ENCODE results near the gene STX4.

DNA sequence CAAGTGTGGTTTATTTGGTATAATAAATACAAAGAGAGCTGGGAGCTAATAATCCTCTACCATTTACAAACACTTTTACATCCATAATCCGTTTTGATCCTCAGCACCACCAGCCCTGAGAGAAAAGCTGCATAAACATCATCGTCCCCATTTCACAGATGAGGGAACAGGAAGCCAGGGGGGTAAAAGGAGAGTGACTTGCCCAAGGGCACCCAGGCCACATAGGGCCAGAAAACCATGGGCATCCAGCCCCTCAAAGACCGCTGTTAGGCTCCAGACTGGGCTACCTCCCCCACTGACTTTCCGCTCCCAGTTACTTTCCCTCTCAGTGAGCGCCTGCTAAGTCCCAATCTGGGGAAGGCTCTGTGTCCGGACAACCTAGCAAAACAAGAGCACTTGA, 29.6 kb upstream of the STX4 start:
- TF ChIP-seq, protein P1, sequence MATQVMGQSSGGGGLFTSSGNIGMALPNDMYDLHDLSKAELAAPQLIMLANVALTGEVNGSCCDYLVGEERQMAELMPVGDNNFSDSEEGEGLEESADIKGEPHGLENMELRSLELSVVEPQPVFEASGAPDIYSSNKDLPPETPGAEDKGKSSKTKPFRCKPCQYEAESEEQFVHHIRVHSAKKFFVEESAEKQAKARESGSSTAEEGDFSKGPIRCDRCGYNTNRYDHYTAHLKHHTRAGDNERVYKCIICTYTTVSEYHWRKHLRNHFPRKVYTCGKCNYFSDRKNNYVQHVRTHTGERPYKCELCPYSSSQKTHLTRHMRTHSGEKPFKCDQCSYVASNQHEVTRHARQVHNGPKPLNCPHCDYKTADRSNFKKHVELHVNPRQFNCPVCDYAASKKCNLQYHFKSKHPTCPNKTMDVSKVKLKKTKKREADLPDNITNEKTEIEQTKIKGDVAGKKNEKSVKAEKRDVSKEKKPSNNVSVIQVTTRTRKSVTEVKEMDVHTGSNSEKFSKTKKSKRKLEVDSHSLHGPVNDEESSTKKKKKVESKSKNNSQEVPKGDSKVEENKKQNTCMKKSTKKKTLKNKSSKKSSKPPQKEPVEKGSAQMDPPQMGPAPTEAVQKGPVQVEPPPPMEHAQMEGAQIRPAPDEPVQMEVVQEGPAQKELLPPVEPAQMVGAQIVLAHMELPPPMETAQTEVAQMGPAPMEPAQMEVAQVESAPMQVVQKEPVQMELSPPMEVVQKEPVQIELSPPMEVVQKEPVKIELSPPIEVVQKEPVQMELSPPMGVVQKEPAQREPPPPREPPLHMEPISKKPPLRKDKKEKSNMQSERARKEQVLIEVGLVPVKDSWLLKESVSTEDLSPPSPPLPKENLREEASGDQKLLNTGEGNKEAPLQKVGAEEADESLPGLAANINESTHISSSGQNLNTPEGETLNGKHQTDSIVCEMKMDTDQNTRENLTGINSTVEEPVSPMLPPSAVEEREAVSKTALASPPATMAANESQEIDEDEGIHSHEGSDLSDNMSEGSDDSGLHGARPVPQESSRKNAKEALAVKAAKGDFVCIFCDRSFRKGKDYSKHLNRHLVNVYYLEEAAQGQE (IDR thresholded peaks at IDR 0.05), result no peak
- TF ChIP-seq CTCF (IDR thresholded peaks at IDR 0.05), result no peak
- no peak for TF ChIP-seq ESRRA (IDR thresholded peaks at IDR 0.05; ENCODE audit: borderline replicate concordance, low read length)
- no peak for TF ChIP-seq CBX8 (IDR thresholded peaks at IDR 0.05)
- no peak for TF ChIP-seq EP300 (IDR thresholded peaks at IDR 0.05)
- no peak for TF ChIP-seq MAFK (IDR thresholded peaks at IDR 0.05; ENCODE audit: partially characterized antibody)
- TF ChIP-seq POLR2A (IDR thresholded peaks at IDR 0.05; ENCODE audit: low read length), result no peak
- no peak for TF ChIP-seq CHD2 (IDR thresholded peaks at IDR 0.05; ENCODE audit: low read length, partially characterized antibody)
- TF ChIP-seq TP53 (CRISPR knock-in tag; IDR thresholded peaks at IDR 0.05), result no peak
- TF ChIP-seq CBX2 (IDR thresholded peaks at IDR 0.05; ENCODE audit: borderline replicate concordance, low read depth), result no peak

Data from A549 (cell line).